HEK293 (cell line): ENCODE measurements around the gene UPP1.

Source experiments
- CTCF ChIA-PET: fragments of 350-600 bp; formaldehyde crosslinking; extraction: SDS; loops from one replicate; lab custom pipeline; 2021; ENCODE audit warnings: antibody characterized with exemption; lab: Yijun Ruan, JAX
- POLR2A ChIA-PET: fragments of 300-600 bp; formaldehyde crosslinking; extraction: SDS; loops from one replicate; lab custom pipeline; 2020; ENCODE audit warnings: antibody characterized with exemption, inconsistent platforms; lab: Yijun Ruan, JAX
- H3K27ac ChIP-seq: fragments of 200-500 bp; sonication (Bioruptor generic); 2 replicates; pipeline ENCODE4 v1.5.1; 2014; ENCODE audit warnings: low read depth, low read length, control low read depth, inconsistent platforms; ENCODE audit errors: extremely low read depth
- H3K36me3 ChIP-seq, 2 experiments: fragments of 200-500 bp in 1 of 2; sonication (Bioruptor generic) in 1 of 2; 1 replicate in 1 of 2; 2 replicates in 1 of 2; pipeline ENCODE4 v1.5.1; 2014 to 2017; ENCODE audit warnings: inconsistent platforms in 2 of 2, low read length in 2 of 2; ENCODE audit not compliant: control insufficient read depth in 2 of 2, insufficient read depth in 1 of 2
- H3K4me1 ChIP-seq: fragments of 200-500 bp; sonication (Bioruptor generic); 2 replicates; pipeline ENCODE4 v1.5.1; 2014; ENCODE audit warnings: mild to moderate bottlenecking, low read length, inconsistent platforms; ENCODE audit not compliant: control insufficient read depth, insufficient read depth
- H3K4me3 ChIP-seq: 2 replicates; pipeline ENCODE4 v1.5.1; 2011; ENCODE audit warnings: low read depth, mild to moderate bottlenecking, control low read depth, low read length, moderate library complexity
- H3K9me3 ChIP-seq: fragments of 200-500 bp; sonication (Bioruptor generic); 2 replicates; pipeline ENCODE4 v1.5.1; 2014; ENCODE audit warnings: low read depth, low read length, inconsistent platforms; ENCODE audit not compliant: control insufficient read depth, insufficient read depth
- ATF2 ChIP-seq: fragments of 450-650 bp; formaldehyde crosslinking; IDR thresholded peaks from 2 replicates; pipeline ENCODE4 v1.5.1; 2016; ENCODE audit warnings: missing biosample characterization, missing genetic modification characterization, low read depth
- BCL11A ChIP-seq: fragments of 450-650 bp; formaldehyde crosslinking; IDR thresholded peaks from 2 replicates; pipeline ENCODE4 v1.5.1; 2016; ENCODE audit warnings: low read depth, missing biosample characterization, missing genetic modification characterization
- BCL6B ChIP-seq: fragments of 450-650 bp; formaldehyde crosslinking; IDR thresholded peaks from 2 replicates; pipeline ENCODE4 v1.5.1; 2017; ENCODE audit warnings: missing biosample characterization, missing genetic modification characterization
- KLF8 ChIP-seq: fragments of 450-650 bp; formaldehyde crosslinking; IDR thresholded peaks from 2 replicates; pipeline ENCODE4 v1.5.1; 2016; ENCODE audit warnings: missing biosample characterization, missing genetic modification characterization
- PRDM1 ChIP-seq: fragments of 450-650 bp; formaldehyde crosslinking; IDR thresholded peaks from 2 replicates; pipeline ENCODE4; 2016; ENCODE audit warnings: missing biosample characterization, missing genetic modification characterization
- SP2 ChIP-seq: fragments of 450-650 bp; formaldehyde crosslinking; IDR thresholded peaks from 2 replicates; pipeline ENCODE4 v1.5.1; 2016; ENCODE audit warnings: missing biosample characterization, missing genetic modification characterization
- SP7 ChIP-seq: fragments of 450-650 bp; formaldehyde crosslinking; IDR thresholded peaks from 2 replicates; pipeline ENCODE4 v1.5.1; 2016; ENCODE audit warnings: missing biosample characterization, missing genetic modification characterization
- WT1 ChIP-seq: fragments of 450-650 bp; formaldehyde crosslinking; IDR thresholded peaks from 2 replicates; pipeline ENCODE4 v1.5.1; 2016; ENCODE audit warnings: missing biosample characterization, missing genetic modification characterization
- YY1 ChIP-seq: fragments of 450-650 bp; formaldehyde crosslinking; IDR thresholded peaks from 2 replicates; pipeline ENCODE4 v1.5.1; 2018; ENCODE audit warnings: missing biosample characterization, missing genetic modification characterization
- ZBTB1 ChIP-seq: fragments of 450-650 bp; formaldehyde crosslinking; IDR thresholded peaks from 2 replicates; pipeline ENCODE4 v1.5.1; 2016; ENCODE audit warnings: missing biosample characterization, missing genetic modification characterization
- ZFP3 ChIP-seq: fragments of 450-650 bp; formaldehyde crosslinking; IDR thresholded peaks from 2 replicates; pipeline ENCODE4 v1.5.1; 2016; ENCODE audit warnings: low read depth, missing biosample characterization, missing genetic modification characterization
- ZNF114 ChIP-seq: fragments of 450-650 bp; formaldehyde crosslinking; IDR thresholded peaks from 2 replicates; pipeline ENCODE4 v1.5.0; 2017; ENCODE audit warnings: missing biosample characterization, missing genetic modification characterization
- ZNF121 ChIP-seq: fragments of 450-650 bp; formaldehyde crosslinking; IDR thresholded peaks from 2 replicates; pipeline ENCODE4 v1.5.1; 2016; ENCODE audit warnings: missing biosample characterization, missing genetic modification characterization
- ZNF2 ChIP-seq: fragments of 450-650 bp; formaldehyde crosslinking; IDR thresholded peaks from 2 replicates; pipeline ENCODE4 v1.5.1; 2016; ENCODE audit warnings: missing biosample characterization, missing genetic modification characterization
- ZNF202 ChIP-seq: fragments of 450-650 bp; formaldehyde crosslinking; IDR thresholded peaks from 2 replicates; pipeline ENCODE4 v1.5.1; 2016; ENCODE audit warnings: missing biosample characterization, missing genetic modification characterization, borderline replicate concordance
- ZNF211 ChIP-seq: fragments of 450-650 bp; formaldehyde crosslinking; IDR thresholded peaks from 2 replicates; pipeline ENCODE4 v1.5.1; 2016; ENCODE audit warnings: low read depth, missing biosample characterization, missing genetic modification characterization
- ZNF24 ChIP-seq: fragments of 450-650 bp; formaldehyde crosslinking; IDR thresholded peaks from 2 replicates; pipeline ENCODE4 v1.5.1; 2016; ENCODE audit warnings: missing biosample characterization, missing genetic modification characterization
- ZNF248 ChIP-seq: fragments of 450-650 bp; formaldehyde crosslinking; IDR thresholded peaks from 2 replicates; pipeline ENCODE4 v1.5.1; 2017; ENCODE audit warnings: missing biosample characterization, missing genetic modification characterization
- ZNF335 ChIP-seq: fragments of 450-650 bp; formaldehyde crosslinking; conservative IDR thresholded peaks from 2 replicates; pipeline ENCODE4 v1.5.1; 2016; ENCODE audit warnings: missing biosample characterization, missing genetic modification characterization
- ZNF366 ChIP-seq: fragments of 450-650 bp; formaldehyde crosslinking; conservative IDR thresholded peaks from 2 replicates; pipeline ENCODE4 v1.5.1; 2016; ENCODE audit warnings: missing biosample characterization, missing genetic modification characterization
- ZNF488 ChIP-seq: fragments of 450-650 bp; formaldehyde crosslinking; IDR thresholded peaks from 2 replicates; pipeline ENCODE4 v1.5.1; 2016; ENCODE audit warnings: missing biosample characterization, missing genetic modification characterization
- ZNF518A ChIP-seq: fragments of 450-650 bp; formaldehyde crosslinking; conservative IDR thresholded peaks from 2 replicates; pipeline ENCODE4 v1.5.1; 2016; ENCODE audit warnings: low read depth, missing biosample characterization, missing genetic modification characterization
- ZNF621 ChIP-seq: fragments of 450-650 bp; formaldehyde crosslinking; IDR thresholded peaks from 2 replicates; pipeline ENCODE4 v1.5.1; 2017; ENCODE audit warnings: missing biosample characterization, missing genetic modification characterization
- ZNF629 ChIP-seq: fragments of 450-650 bp; formaldehyde crosslinking; IDR thresholded peaks from 2 replicates; pipeline ENCODE4 v1.5.1; 2017; ENCODE audit warnings: missing biosample characterization, missing genetic modification characterization
- ZNF791 ChIP-seq: fragments of 450-650 bp; formaldehyde crosslinking; IDR thresholded peaks from 2 replicates; pipeline ENCODE4 v1.5.1; 2016; ENCODE audit warnings: missing biosample characterization, missing genetic modification characterization
- ZNF843 ChIP-seq: fragments of 450-650 bp; formaldehyde crosslinking; IDR thresholded peaks from 2 replicates; pipeline ENCODE4 v1.5.1; 2016; ENCODE audit warnings: missing biosample characterization, missing genetic modification characterization
- ZSCAN4 ChIP-seq: fragments of 450-650 bp; formaldehyde crosslinking; IDR thresholded peaks from 2 replicates; pipeline ENCODE4 v1.5.1; 2017; ENCODE audit warnings: missing biosample characterization, missing genetic modification characterization
- ZXDB ChIP-seq: fragments of 450-650 bp; formaldehyde crosslinking; IDR thresholded peaks from 2 replicates; pipeline ENCODE4 v1.5.1; 2016; ENCODE audit warnings: missing biosample characterization, missing genetic modification characterization

UPP1 gene

GRCh38 chr7:48084727-48085432 is 4.2 kb upstream of the UPP1 start (continued):
- TF ChIP-seq BCL6B (tag by site-specific recombination) = no peak
- TF ChIP-seq ZNF488 (tag by site-specific recombination) = no peak
- TF ChIP-seq ZXDB (tag by site-specific recombination) = 0 out of 2 replicates have a peak, but pooled peaks have one; percentile 31
- TF ChIP-seq ZNF791 = no peak
- TF ChIP-seq ZNF114 = no peak
- TF ChIP-seq SP7 (tag by site-specific recombination) = peak; percentile 68
- TF ChIP-seq ZNF629 (tag by site-specific recombination) = peak; percentile 81
- 0 out of 2 replicates have a peak, but pooled peaks have one; percentile 28 for TF ChIP-seq ZNF335 (tag by site-specific recombination)
- TF ChIP-seq ZNF202 = no peak
- 0 out of 2 replicates have a peak, but pooled peaks have one; percentile 14 for TF ChIP-seq BCL11A (tag by site-specific recombination)
- no peak for TF ChIP-seq ZNF2
- peak; percentile 70 for TF ChIP-seq PRDM1 (tag by site-specific recombination)
- no peak for TF ChIP-seq ATF2 (tag by site-specific recombination)
- no peak for TF ChIP-seq ZSCAN4 (tag by site-specific recombination)
- TF ChIP-seq KLF8 (tag by site-specific recombination) = peak; percentile 74
- TF ChIP-seq WT1 (tag by site-specific recombination) = no peak
- peak; percentile 88 for TF ChIP-seq ZNF366 (tag by site-specific recombination)
- TF ChIP-seq ZNF121 = no peak
- peak; percentile 52; the same call in 1 of the 2 replicates for TF ChIP-seq ZNF843 (tag by site-specific recombination)
- TF ChIP-seq ZNF24 (tag by site-specific recombination) = peak; percentile 56; the same call in 1 of the 2 replicates
- no peak for TF ChIP-seq ZFP3

- Histone ChIP-seq H3K36me3 (no peaks in the 10 kb centered on the region), H3K4me1 (peaks cover 10% of the 10 kb centered on the region), H3K4me3 (no peak overlapping the region), H3K27ac (peak overlapping the region; percentile 64; the same call in 1 of the 2 replicates), H3K9me3 (no peaks in the 10 kb centered on the region)
- CTCF ChIA-PET = interaction anchor here (0.9 to 1.8 kb wide), 2 partner anchors 25 to 94 kb away, joined by 4 to 6 read pairs; no protein-coding TSS in a partner anchor
- POLR2A ChIA-PET = interaction anchor here (1.4 to 1.8 kb wide), 2 partner anchors 10 to 85 kb away, joined by 3 to 5 read pairs; no protein-coding TSS in a partner anchor
- no peak for TF ChIP-seq ZBTB1 (tag by site-specific recombination)
- no peak for TF ChIP-seq ZNF211 (tag by site-specific recombination)
- TF ChIP-seq ZNF621 (tag by site-specific recombination) = no peak
- TF ChIP-seq SP2 = no peak
- no peak for TF ChIP-seq YY1 (tag by site-specific recombination)
- no peak for TF ChIP-seq ZNF518A (tag by site-specific recombination)
- no peak for TF ChIP-seq ZNF248 (tag by site-specific recombination)
Observed at GRCh38 chr7:48085433-48085791, 3.7 kb upstream of the UPP1 start.
